Activated CD8-positive, alpha-beta T cell treated with anti-CD3 and anti-CD28 coated beads for 36 hours (primary cell): ENCODE measurements around the gene KIAA1328. TPM values are rescaled to one million over a fixed set of nuclear protein-coding genes. Genes with fewer than 3 reads are reported as not detected.

Experiments
- ATAC-seq: fragments of 200-7000 bp; cut with Tn5 transposase; one replicate; pipeline ENCODE4 v1.10.0; 2021; ENCODE audit warnings: mild to moderate bottlenecking, moderate library complexity
- CTCF ChIA-PET: fragments of 350-600 bp; sonication (Branson Sonifier 250); formaldehyde crosslinking; loops from one replicate; lab custom pipeline; 2021; ENCODE audit warnings: antibody characterized with exemption; lab: Charles Lee
- POLR2A ChIA-PET: fragments of 350-600 bp; sonication (Branson Sonifier 250); formaldehyde crosslinking; loops from one replicate; lab custom pipeline; 2021; ENCODE audit warnings: antibody characterized with exemption; lab: Charles Lee
- DNase-seq: peaks from one replicate; pipeline ENCODE4 v3.0.0-alpha.2; 2020
- H3K27ac Mint-ChIP-seq: one replicate; pipeline ENCODE4 v1.8.0; 2021; ENCODE audit warnings: mild to moderate bottlenecking, mixed read lengths
- H3K27me3 Mint-ChIP-seq: one replicate; pipeline ENCODE4 v1.8.0; 2021; ENCODE audit warnings: mixed read lengths
- H3K36me3 Mint-ChIP-seq: one replicate; pipeline ENCODE4 v1.8.0; 2021; ENCODE audit warnings: low read depth, mixed read lengths
- H3K4me1 Mint-ChIP-seq: one replicate; pipeline ENCODE4 v1.8.0; 2021; ENCODE audit warnings: low read depth, mixed read lengths
- H3K4me3 Mint-ChIP-seq: one replicate; pipeline ENCODE4 v1.8.0; 2021; ENCODE audit warnings: mild to moderate bottlenecking, moderate library complexity, mixed read lengths
- H3K9me3 Mint-ChIP-seq: one replicate; pipeline ENCODE4 v1.8.0; 2021; ENCODE audit warnings: mixed read lengths
- CTCF ChIP-seq: fragments of 200-600 bp; IDR thresholded peaks from one replicate; pipeline ENCODE4 v1.8.0; 2022; ENCODE audit warnings: antibody characterized with exemption, mild to moderate bottlenecking
- intact Hi-C: fragments of 100-400 bp; cut with micrococcal nuclease; formaldehyde crosslinking; loops from one replicate; pipeline ENCODE4 v1.10.0; 2022
- total RNA-seq, 2 experiments: library from RNA; stranded (reverse); gene quantifications; one replicate each; pipeline ENCODE4 v1.2.3, GENCODE V29; 2021

The KIAA1328 gene
- total RNA-seq, 2 experiments from 2014 or later = 5.9 to 6.1 TPM

GRCh38 chr18:37247497-37248161 lies 418.7 kb downstream of the KIAA1328 start:
- Mint-ChIP-seq H3K9me3 (no peaks in the 10 kb centered on the region), H3K4me3 (no peak overlapping the region), H3K27me3 (peaks cover 45% of the 10 kb centered on the region), H3K27ac (no peak overlapping the region), H3K36me3 (no peaks in the 10 kb centered on the region), H3K4me1 (peaks cover 2% of the 10 kb centered on the region)
- intact Hi-C loops = no loop called here
- DNase-seq (no peak), ATAC-seq (no peak)
- POLR2A ChIA-PET = no interaction called here
- TF ChIP-seq CTCF = no peak
- CTCF ChIA-PET = no interaction called here

GRCh38 chr18:37248281-37248680 lies 419.4 kb downstream of the KIAA1328 start:
- DNase-seq (no peak), ATAC-seq (no peak)
- no peak for TF ChIP-seq CTCF
- Mint-ChIP-seq H3K4me3 (no peak overlapping the region), H3K36me3 (no peaks in the 10 kb centered on the region), H3K4me1 (peaks cover 2% of the 10 kb centered on the region), H3K9me3 (no peaks in the 10 kb centered on the region), H3K27ac (no peak overlapping the region), H3K27me3 (peaks cover 47% of the 10 kb centered on the region)
- intact Hi-C loops = no loop called here
- POLR2A ChIA-PET = no interaction called here
- CTCF ChIA-PET = no interaction called here

- no peak for TF ChIP-seq CTCF
- no peaks in the 10 kb centered on the region for H3K4me1 Mint-ChIP-seq
- ATAC-seq = no peak
- H3K27me3 Mint-ChIP-seq = peaks cover 42% of the 10 kb centered on the region
- no peaks in the 10 kb centered on the region for H3K9me3 Mint-ChIP-seq
- ChIA-PET POLR2A (no interaction called here), CTCF (no interaction called here)
- DNase-seq = no peak
- intact Hi-C loops = no loop called here
- H3K27ac Mint-ChIP-seq = no peak overlapping the region
- no peak overlapping the region for H3K4me3 Mint-ChIP-seq
- no peaks in the 10 kb centered on the region for H3K36me3 Mint-ChIP-seq
Observed at GRCh38 chr18:37249171-37249886, 420.4 kb downstream of the KIAA1328 start.

- TF ChIP-seq CTCF = no peak
- intact Hi-C loops = no loop called here
- Mint-ChIP-seq H3K27ac (no peak overlapping the region), H3K9me3 (no peaks in the 10 kb centered on the region), H3K4me3 (no peak overlapping the region), H3K27me3 (peaks cover 44% of the 10 kb centered on the region), H3K36me3 (no peaks in the 10 kb centered on the region), H3K4me1 (no peaks in the 10 kb centered on the region)
- ATAC-seq (no peak), DNase-seq (no peak)
- ChIA-PET CTCF (no interaction called here), POLR2A (no interaction called here)
Observed at GRCh38 chr18:37249895-37250618, 421.1 kb downstream of the KIAA1328 start.

GRCh38 chr18:37251679-37252078 lies 422.8 kb downstream of the KIAA1328 start:
- no peak for ATAC-seq
- no peaks in the 10 kb centered on the region for H3K36me3 Mint-ChIP-seq
- intact Hi-C loops = no loop called here
- H3K27ac Mint-ChIP-seq = no peak overlapping the region
- no peak for DNase-seq
- no peaks in the 10 kb centered on the region for H3K9me3 Mint-ChIP-seq
- H3K4me3 Mint-ChIP-seq = no peak overlapping the region
- no peak for TF ChIP-seq CTCF
- no peaks in the 10 kb centered on the region for H3K4me1 Mint-ChIP-seq
- H3K27me3 Mint-ChIP-seq = peaks cover 48% of the 10 kb centered on the region
- ChIA-PET CTCF (interaction anchor here (1.0 kb wide), 1 partner anchor 310 kb away, joined by 3 read pairs; no protein-coding TSS in a partner anchor), POLR2A (no interaction called here)
